ENCODE data around the gene PDE4D.

Gene PDE4D

GRCh38 chr5:59777028-59777427, 116.5 kb downstream of the PDE4D start:
- TF ChIP-seq POU6F1 (CRISPR knock-in tag; IDR thresholded peaks at IDR 0.05; ENCODE audit: borderline replicate concordance, low read depth) (no peak), CSRNP3 (CRISPR knock-in tag; IDR thresholded peaks at IDR 0.05) (no peak), CREB5 (CRISPR knock-in tag; IDR thresholded peaks at IDR 0.05; ENCODE audit: low read depth) (no peak), ZNF70 (CRISPR knock-in tag; IDR thresholded peaks at IDR 0.05) (no peak), SNAI2 (CRISPR knock-in tag; IDR thresholded peaks at IDR 0.05) (no peak), PPARA (CRISPR knock-in tag; IDR thresholded peaks at IDR 0.05; ENCODE audit: borderline replicate concordance) (no peak), ZC3H10 (CRISPR knock-in tag; IDR thresholded peaks at IDR 0.05) (no peak), ISL1 (CRISPR knock-in tag; IDR thresholded peaks at IDR 0.05) (no peak), TSHZ2 (CRISPR knock-in tag; IDR thresholded peaks at IDR 0.05) (no peak), ZNF565 (CRISPR knock-in tag; conservative IDR thresholded peaks at IDR 0.05; ENCODE audit: low read depth) (no peak), ARNTL (CRISPR knock-in tag; IDR thresholded peaks at IDR 0.05; ENCODE audit: borderline replicate concordance, low read depth) (no peak), ZFP3 (CRISPR knock-in tag; IDR thresholded peaks at IDR 0.05) (no peak), TOX (CRISPR knock-in tag; IDR thresholded peaks at IDR 0.05; ENCODE audit: borderline replicate concordance) (no peak), ZFP30 (CRISPR knock-in tag; IDR thresholded peaks at IDR 0.05) (no peak), PATZ1 (CRISPR knock-in tag; IDR thresholded peaks at IDR 0.05; ENCODE audit: borderline replicate concordance) (no peak)

GRCh38 chr5:59773294-59773693, 120.2 kb downstream of the PDE4D start:
- no peak for TF ChIP-seq ZNF70 (CRISPR knock-in tag; IDR thresholded peaks at IDR 0.05)
- TF ChIP-seq GLIS3 (CRISPR knock-in tag; IDR thresholded peaks at IDR 0.05): no peak
- TF ChIP-seq CREB5 (CRISPR knock-in tag; IDR thresholded peaks at IDR 0.05; ENCODE audit: low read depth): no peak
- TF ChIP-seq BACH2 (CRISPR knock-in tag; IDR thresholded peaks at IDR 0.05; ENCODE audit: borderline replicate concordance): no peak
- TF ChIP-seq TOX (CRISPR knock-in tag; IDR thresholded peaks at IDR 0.05; ENCODE audit: borderline replicate concordance): no peak
- TF ChIP-seq POU6F1 (CRISPR knock-in tag; IDR thresholded peaks at IDR 0.05; ENCODE audit: borderline replicate concordance, low read depth): no peak
- TF ChIP-seq ARNTL (CRISPR knock-in tag; IDR thresholded peaks at IDR 0.05; ENCODE audit: borderline replicate concordance, low read depth): no peak
- no peak for TF ChIP-seq RARB (CRISPR knock-in tag; IDR thresholded peaks at IDR 0.05)
- TF ChIP-seq ISL1 (CRISPR knock-in tag; IDR thresholded peaks at IDR 0.05): no peak
- TF ChIP-seq ZNF565 (CRISPR knock-in tag; conservative IDR thresholded peaks at IDR 0.05; ENCODE audit: low read depth): no peak
- no peak for TF ChIP-seq SNAI2 (CRISPR knock-in tag; IDR thresholded peaks at IDR 0.05)
- no peak for TF ChIP-seq ZC3H10 (CRISPR knock-in tag; IDR thresholded peaks at IDR 0.05)
- TF ChIP-seq ESRRG (CRISPR knock-in tag; IDR thresholded peaks at IDR 0.05): no peak
- no peak for TF ChIP-seq ZFP3 (CRISPR knock-in tag; IDR thresholded peaks at IDR 0.05)
- TF ChIP-seq ZNF8 (CRISPR knock-in tag; IDR thresholded peaks at IDR 0.05): no peak
- no peak for TF ChIP-seq ZFP30 (CRISPR knock-in tag; IDR thresholded peaks at IDR 0.05)

More at GRCh38 chr5:59777028-59777427, 116.5 kb downstream of the PDE4D start:
- no peak for ATAC-seq

More at GRCh38 chr5:59773294-59773693, 120.2 kb downstream of the PDE4D start:
- ATAC-seq: no peak

Data from SK-N-SH treated with all-trans-retinoic acid at 6 μM for 48 hours (cell line).